ENCODE measurements around the gene ERCC6. TPM values are rescaled to one million over a fixed set of nuclear protein-coding genes. Genes with fewer than 3 reads are reported as not detected.
A peak's percentile ranks its signal among the peaks of the same experiment; 100 is the strongest.

ERCC6 gene
- total and polyA plus RNA-seq, 4 donors, result 2.8 to 27.2 (median 11.2) TPM

- Histone ChIP-seq H3K27ac (ENCODE audit: low read depth in 1 of 2, low read length in 1 of 2) (no peak overlapping the region), H3K9me3 (ENCODE audit: control insufficient read depth in 4 of 4, insufficient read depth in 3 of 4, low read length in 3 of 4) (no peaks in the 10 kb centered on the region), H3K4me3 (no peak overlapping the region), H3K9ac (ENCODE audit: insufficient read depth in 1 of 2, low read length in 2 of 2) (no peak overlapping the region), H3K27me3 (ENCODE audit: control insufficient read depth in 3 of 3, insufficient read depth in 3 of 3, low read length in 2 of 3) (no peaks in the 10 kb centered on the region), H3K4me1 (ENCODE audit: control insufficient read depth in 5 of 5, insufficient read depth in 5 of 5, low read length in 5 of 5) (no peaks in the 10 kb centered on the region), H3K36me3 (ENCODE audit: control insufficient read depth in 4 of 4, insufficient read depth in 4 of 4, low read length in 4 of 4) (peaks cover 0 to 4% (median 1%) of the 10 kb centered on the region in 4 donors)
- TF ChIP-seq CTCF (IDR thresholded peaks at IDR 0.05; ENCODE audit: control extremely low read depth, extremely low read depth), result no peak
- 95 to 97% methylated on average over 2 of the region's 2 CpGs for WGBS, 2 donors
- ATAC-seq (ENCODE audit: insufficient read depth, low FRiP score) (no peak), DNase-seq (no peak)
Measured at GRCh38 chr10:49497358-49497757, 41.6 kb downstream of the ERCC6 start.

GRCh38 chr10:49488056-49488717 is 50.7 kb downstream of the ERCC6 start:
- Histone ChIP-seq H3K9ac (ENCODE audit: insufficient read depth in 1 of 2, low read length in 2 of 2) (no peak overlapping the region), H3K9me3 (ENCODE audit: control insufficient read depth in 4 of 4, insufficient read depth in 3 of 4, low read length in 3 of 4) (no peaks in the 10 kb centered on the region), H3K27me3 (ENCODE audit: control insufficient read depth in 3 of 3, insufficient read depth in 3 of 3, low read length in 2 of 3) (no peaks in the 10 kb centered on the region), H3K4me1 (ENCODE audit: control insufficient read depth in 5 of 5, insufficient read depth in 5 of 5, low read length in 5 of 5) (no peaks in the 10 kb centered on the region), H3K36me3 (ENCODE audit: control insufficient read depth in 4 of 4, insufficient read depth in 4 of 4, low read length in 4 of 4) (peaks cover 0 to 5% (median 2%) of the 10 kb centered on the region in 4 donors), H3K4me3 (no peak overlapping the region), H3K27ac (ENCODE audit: low read depth in 1 of 2, low read length in 1 of 2) (no peak overlapping the region)
- ATAC-seq (ENCODE audit: insufficient read depth, low FRiP score), result no peak
- DNase-seq, result peak in 1 of 3 donors; percentile 11
- 82 to 85% methylated on average over 8 of the region's 8 CpGs for WGBS, 2 donors
- no peak for TF ChIP-seq CTCF (IDR thresholded peaks at IDR 0.05; ENCODE audit: control extremely low read depth, extremely low read depth)

- no peak for TF ChIP-seq CTCF (IDR thresholded peaks at IDR 0.05; ENCODE audit: control extremely low read depth, extremely low read depth)
- Histone ChIP-seq H3K27me3 (ENCODE audit: control insufficient read depth in 3 of 3, insufficient read depth in 3 of 3, low read length in 2 of 3) (no peaks in the 10 kb centered on the region), H3K4me1 (ENCODE audit: control insufficient read depth in 5 of 5, insufficient read depth in 5 of 5, low read length in 5 of 5) (no peaks in the 10 kb centered on the region), H3K36me3 (ENCODE audit: control insufficient read depth in 4 of 4, insufficient read depth in 4 of 4, low read length in 4 of 4) (peaks cover 4 to 7% (median 4%) of the 10 kb centered on the region in 4 donors), H3K27ac (ENCODE audit: low read depth in 1 of 2, low read length in 1 of 2) (no peak overlapping the region), H3K9me3 (ENCODE audit: control insufficient read depth in 4 of 4, insufficient read depth in 3 of 4, low read length in 3 of 4) (no peaks in the 10 kb centered on the region), H3K9ac (ENCODE audit: insufficient read depth in 1 of 2, low read length in 2 of 2) (no peak overlapping the region), H3K4me3 (no peak overlapping the region)
- ATAC-seq (ENCODE audit: insufficient read depth, low FRiP score) (no peak), DNase-seq (no peak)
- WGBS, 2 donors, result 86 to 91% methylated on average over 1 of the region's 1 CpG
Measured at GRCh38 chr10:49486738-49487137, 52.2 kb downstream of the ERCC6 start.

- peaks cover 4 to 9% (median 6%) of the 10 kb centered on the region in 4 donors for H3K36me3 ChIP-seq (ENCODE audit: control insufficient read depth in 4 of 4, insufficient read depth in 4 of 4, low read length in 4 of 4)
- TF ChIP-seq CTCF (IDR thresholded peaks at IDR 0.05; ENCODE audit: control extremely low read depth, extremely low read depth), result no peak
- no peak overlapping the region for H3K4me3 ChIP-seq
- H3K9me3 ChIP-seq (ENCODE audit: control insufficient read depth in 4 of 4, insufficient read depth in 3 of 4, low read length in 3 of 4), result no peaks in the 10 kb centered on the region
- no peak overlapping the region for H3K27ac ChIP-seq (ENCODE audit: low read depth in 1 of 2, low read length in 1 of 2)
- H3K9ac ChIP-seq (ENCODE audit: insufficient read depth in 1 of 2, low read length in 2 of 2), result no peak overlapping the region
- peak in 2 of 3 donors; percentile 2 to 18 for DNase-seq
- no peak for ATAC-seq (ENCODE audit: insufficient read depth, low FRiP score)
- 83 to 88% methylated on average over 1 of the region's 1 CpG for WGBS, 2 donors
- no peaks in the 10 kb centered on the region for H3K27me3 ChIP-seq (ENCODE audit: control insufficient read depth in 3 of 3, insufficient read depth in 3 of 3, low read length in 2 of 3)
- no peaks in the 10 kb centered on the region for H3K4me1 ChIP-seq (ENCODE audit: control insufficient read depth in 5 of 5, insufficient read depth in 5 of 5, low read length in 5 of 5)
Measured at GRCh38 chr10:49486009-49486408, 52.9 kb downstream of the ERCC6 start.

Data from lung (tissue), 12 donors.